ENCODE measurements around the gene MAB21L3.

GRCh38 chr1:116178837-116179236, 67.6 kb downstream of the MAB21L3 start:
- TF ChIP-seq FOXP2 (optimal IDR thresholded peaks at IDR 0.05; ENCODE audit: control extremely low read depth, extremely low read length, insufficient read depth) = no peak
- no peak for TF ChIP-seq POLR2AphosphoS5 (IDR thresholded peaks at IDR 0.05; ENCODE audit: borderline replicate concordance, low read depth, low read length)
- TF ChIP-seq EZH2 (IDR thresholded peaks at IDR 0.05) = no peak
